ENCODE data around the gene KCTD6. TPM values are rescaled to one million over a fixed set of nuclear protein-coding genes. Genes with fewer than 3 reads are reported as not detected.

KCTD6 gene
- total RNA-seq, 1 experiment from 2014 or later: 15.5 TPM

DNA sequence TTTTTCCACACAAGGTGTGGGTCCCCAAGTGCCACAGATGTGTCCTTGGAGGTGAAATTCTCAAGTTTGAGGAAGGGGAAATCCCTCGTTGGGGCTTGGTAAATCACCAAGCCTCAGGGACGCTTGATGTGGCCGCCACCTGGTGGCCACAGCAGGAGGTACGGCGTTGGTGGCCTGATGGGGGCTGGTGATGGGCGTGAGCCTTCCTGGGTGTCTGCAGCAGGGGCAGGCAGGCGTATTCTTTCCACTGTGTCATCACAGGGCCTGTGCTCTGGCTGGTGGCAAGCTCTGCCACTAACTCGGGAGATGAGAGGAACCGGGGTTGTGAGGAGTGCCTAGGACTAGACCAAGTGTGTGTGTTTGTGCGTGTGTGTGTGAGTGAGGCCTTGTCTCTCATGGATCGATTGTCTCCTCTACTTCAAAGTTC is 40.9 kb downstream of the KCTD6 start:
- peaks cover 9% of the 10 kb centered on the region for H3K4me1 Mint-ChIP-seq
- H3K27ac Mint-ChIP-seq: no peak overlapping the region
- H3K27me3 Mint-ChIP-seq (ENCODE audit: low read depth): no peaks in the 10 kb centered on the region
- ATAC-seq (peak; percentile 68), DNase-seq (ENCODE audit: low spot score) (peak; percentile 77)
- no peak overlapping the region for H3K4me3 Mint-ChIP-seq
- ChIA-PET CTCF (interaction anchor here (0.6 to 1.6 kb wide), 3 partner anchors 37 to 226 kb away, joined by 3 read pairs; partner anchors contain the start of genes HTD2 and RPP14), POLR2A (no interaction called here)
- no peaks in the 10 kb centered on the region for H3K9me3 Mint-ChIP-seq
- TF ChIP-seq, protein P1, sequence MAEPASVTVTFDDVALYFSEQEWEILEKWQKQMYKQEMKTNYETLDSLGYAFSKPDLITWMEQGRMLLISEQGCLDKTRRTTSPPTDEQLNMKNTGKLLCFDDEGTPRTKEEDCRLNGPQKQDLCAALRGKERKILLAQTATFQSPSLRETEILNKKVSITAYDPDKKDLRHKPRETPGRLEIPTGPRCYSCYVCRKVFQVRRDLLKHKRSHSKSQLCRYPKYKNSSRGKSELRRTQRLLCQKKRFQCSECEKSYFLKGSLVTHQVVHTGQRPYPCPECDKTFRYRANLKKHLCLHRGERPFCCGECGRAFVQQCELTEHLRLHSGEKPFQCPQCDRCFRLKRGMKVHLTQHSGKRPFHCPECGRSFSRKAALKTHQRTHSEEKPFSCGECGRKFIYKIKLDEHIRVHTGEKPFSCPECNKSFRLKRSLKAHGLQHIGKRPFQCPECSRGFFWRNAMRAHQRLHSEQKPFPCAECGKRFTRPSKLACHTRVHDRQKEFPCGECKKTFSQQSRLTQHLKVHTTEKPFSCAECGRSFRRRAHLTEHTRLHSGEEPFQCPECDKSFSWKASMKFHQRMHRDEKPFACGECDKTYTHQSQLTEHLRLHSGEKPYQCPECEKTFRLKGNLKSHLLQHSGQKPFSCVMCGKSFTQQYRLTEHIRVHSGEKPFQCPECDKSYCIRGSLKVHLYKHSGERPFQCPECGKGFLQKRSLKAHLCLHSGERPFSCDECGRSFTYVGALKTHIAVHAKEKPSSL (CRISPR knock-in tag; conservative IDR thresholded peaks at IDR 0.05): no peak
- TF ChIP-seq NR3C1 (CRISPR knock-in tag; conservative IDR thresholded peaks at IDR 0.05; ENCODE audit: low read depth): no peak
- TF ChIP-seq PREB (CRISPR knock-in tag; IDR thresholded peaks at IDR 0.05; ENCODE audit: borderline replicate concordance): no peak
- no peak for TF ChIP-seq ATF1 (CRISPR knock-in tag; IDR thresholded peaks at IDR 0.05)
- TF ChIP-seq MLX (CRISPR knock-in tag; IDR thresholded peaks at IDR 0.05): no peak
- TF ChIP-seq ZNF423 (CRISPR knock-in tag; IDR thresholded peaks at IDR 0.05): peak; percentile 64; the same call in 1 of the 2 replicates
- TF ChIP-seq, protein P2, sequence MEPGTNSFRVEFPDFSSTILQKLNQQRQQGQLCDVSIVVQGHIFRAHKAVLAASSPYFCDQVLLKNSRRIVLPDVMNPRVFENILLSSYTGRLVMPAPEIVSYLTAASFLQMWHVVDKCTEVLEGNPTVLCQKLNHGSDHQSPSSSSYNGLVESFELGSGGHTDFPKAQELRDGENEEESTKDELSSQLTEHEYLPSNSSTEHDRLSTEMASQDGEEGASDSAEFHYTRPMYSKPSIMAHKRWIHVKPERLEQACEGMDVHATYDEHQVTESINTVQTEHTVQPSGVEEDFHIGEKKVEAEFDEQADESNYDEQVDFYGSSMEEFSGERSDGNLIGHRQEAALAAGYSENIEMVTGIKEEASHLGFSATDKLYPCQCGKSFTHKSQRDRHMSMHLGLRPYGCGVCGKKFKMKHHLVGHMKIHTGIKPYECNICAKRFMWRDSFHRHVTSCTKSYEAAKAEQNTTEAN (CRISPR knock-in tag; IDR thresholded peaks at IDR 0.05): no peak
- TF ChIP-seq, protein P3, sequence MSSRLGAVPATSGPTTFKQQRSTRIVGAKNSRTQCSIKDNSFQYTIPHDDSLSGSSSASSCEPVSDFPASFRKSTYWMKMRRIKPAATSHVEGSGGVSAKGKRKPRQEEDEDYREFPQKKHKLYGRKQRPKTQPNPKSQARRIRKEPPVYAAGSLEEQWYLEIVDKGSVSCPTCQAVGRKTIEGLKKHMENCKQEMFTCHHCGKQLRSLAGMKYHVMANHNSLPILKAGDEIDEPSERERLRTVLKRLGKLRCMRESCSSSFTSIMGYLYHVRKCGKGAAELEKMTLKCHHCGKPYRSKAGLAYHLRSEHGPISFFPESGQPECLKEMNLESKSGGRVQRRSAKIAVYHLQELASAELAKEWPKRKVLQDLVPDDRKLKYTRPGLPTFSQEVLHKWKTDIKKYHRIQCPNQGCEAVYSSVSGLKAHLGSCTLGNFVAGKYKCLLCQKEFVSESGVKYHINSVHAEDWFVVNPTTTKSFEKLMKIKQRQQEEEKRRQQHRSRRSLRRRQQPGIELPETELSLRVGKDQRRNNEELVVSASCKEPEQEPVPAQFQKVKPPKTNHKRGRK (CRISPR knock-in tag; IDR thresholded peaks at IDR 0.05; ENCODE audit: borderline replicate concordance): no peak
- TF ChIP-seq, protein P4, sequence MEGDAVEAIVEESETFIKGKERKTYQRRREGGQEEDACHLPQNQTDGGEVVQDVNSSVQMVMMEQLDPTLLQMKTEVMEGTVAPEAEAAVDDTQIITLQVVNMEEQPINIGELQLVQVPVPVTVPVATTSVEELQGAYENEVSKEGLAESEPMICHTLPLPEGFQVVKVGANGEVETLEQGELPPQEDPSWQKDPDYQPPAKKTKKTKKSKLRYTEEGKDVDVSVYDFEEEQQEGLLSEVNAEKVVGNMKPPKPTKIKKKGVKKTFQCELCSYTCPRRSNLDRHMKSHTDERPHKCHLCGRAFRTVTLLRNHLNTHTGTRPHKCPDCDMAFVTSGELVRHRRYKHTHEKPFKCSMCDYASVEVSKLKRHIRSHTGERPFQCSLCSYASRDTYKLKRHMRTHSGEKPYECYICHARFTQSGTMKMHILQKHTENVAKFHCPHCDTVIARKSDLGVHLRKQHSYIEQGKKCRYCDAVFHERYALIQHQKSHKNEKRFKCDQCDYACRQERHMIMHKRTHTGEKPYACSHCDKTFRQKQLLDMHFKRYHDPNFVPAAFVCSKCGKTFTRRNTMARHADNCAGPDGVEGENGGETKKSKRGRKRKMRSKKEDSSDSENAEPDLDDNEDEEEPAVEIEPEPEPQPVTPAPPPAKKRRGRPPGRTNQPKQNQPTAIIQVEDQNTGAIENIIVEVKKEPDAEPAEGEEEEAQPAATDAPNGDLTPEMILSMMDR (IDR thresholded peaks at IDR 0.05): peak; percentile 79
- TF ChIP-seq ATF2 (CRISPR knock-in tag; IDR thresholded peaks at IDR 0.05; ENCODE audit: borderline replicate concordance, low read depth): no peak
- no peak for TF ChIP-seq ELF4 (CRISPR knock-in tag; IDR thresholded peaks at IDR 0.05; ENCODE audit: low read depth)
- no peak for TF ChIP-seq ZNF138 (CRISPR knock-in tag; conservative IDR thresholded peaks at IDR 0.05)
- no peaks in the 10 kb centered on the region for H3K36me3 Mint-ChIP-seq
